ENCODE measurements around the gene TBL3.

- TF ChIP-seq ZNF580 (tag by site-specific recombination; IDR thresholded peaks at IDR 0.05), result no peak
- no peak for TF ChIP-seq HOXA7 (CRISPR knock-in tag; IDR thresholded peaks at IDR 0.05; ENCODE audit: borderline replicate concordance)
- no peak for TF ChIP-seq ZNF561 (tag by site-specific recombination; IDR thresholded peaks at IDR 0.05; ENCODE audit: borderline replicate concordance)
- TF ChIP-seq CTCF (tag by site-specific recombination; IDR thresholded peaks at IDR 0.05), result no peak
- no peak for TF ChIP-seq MYNN (tag by site-specific recombination; IDR thresholded peaks at IDR 0.05; ENCODE audit: borderline replicate concordance)
- no peak for TF ChIP-seq ZNF175 (tag by site-specific recombination; IDR thresholded peaks at IDR 0.05)
- no peak for TF ChIP-seq ZBTB7A (tag by site-specific recombination; IDR thresholded peaks at IDR 0.05; ENCODE audit: low read depth)
- TF ChIP-seq ZNF488 (tag by site-specific recombination; IDR thresholded peaks at IDR 0.05), result no peak
- no peak for TF ChIP-seq ZNF768 (tag by site-specific recombination; IDR thresholded peaks at IDR 0.05)
- TF ChIP-seq, protein P1, sequence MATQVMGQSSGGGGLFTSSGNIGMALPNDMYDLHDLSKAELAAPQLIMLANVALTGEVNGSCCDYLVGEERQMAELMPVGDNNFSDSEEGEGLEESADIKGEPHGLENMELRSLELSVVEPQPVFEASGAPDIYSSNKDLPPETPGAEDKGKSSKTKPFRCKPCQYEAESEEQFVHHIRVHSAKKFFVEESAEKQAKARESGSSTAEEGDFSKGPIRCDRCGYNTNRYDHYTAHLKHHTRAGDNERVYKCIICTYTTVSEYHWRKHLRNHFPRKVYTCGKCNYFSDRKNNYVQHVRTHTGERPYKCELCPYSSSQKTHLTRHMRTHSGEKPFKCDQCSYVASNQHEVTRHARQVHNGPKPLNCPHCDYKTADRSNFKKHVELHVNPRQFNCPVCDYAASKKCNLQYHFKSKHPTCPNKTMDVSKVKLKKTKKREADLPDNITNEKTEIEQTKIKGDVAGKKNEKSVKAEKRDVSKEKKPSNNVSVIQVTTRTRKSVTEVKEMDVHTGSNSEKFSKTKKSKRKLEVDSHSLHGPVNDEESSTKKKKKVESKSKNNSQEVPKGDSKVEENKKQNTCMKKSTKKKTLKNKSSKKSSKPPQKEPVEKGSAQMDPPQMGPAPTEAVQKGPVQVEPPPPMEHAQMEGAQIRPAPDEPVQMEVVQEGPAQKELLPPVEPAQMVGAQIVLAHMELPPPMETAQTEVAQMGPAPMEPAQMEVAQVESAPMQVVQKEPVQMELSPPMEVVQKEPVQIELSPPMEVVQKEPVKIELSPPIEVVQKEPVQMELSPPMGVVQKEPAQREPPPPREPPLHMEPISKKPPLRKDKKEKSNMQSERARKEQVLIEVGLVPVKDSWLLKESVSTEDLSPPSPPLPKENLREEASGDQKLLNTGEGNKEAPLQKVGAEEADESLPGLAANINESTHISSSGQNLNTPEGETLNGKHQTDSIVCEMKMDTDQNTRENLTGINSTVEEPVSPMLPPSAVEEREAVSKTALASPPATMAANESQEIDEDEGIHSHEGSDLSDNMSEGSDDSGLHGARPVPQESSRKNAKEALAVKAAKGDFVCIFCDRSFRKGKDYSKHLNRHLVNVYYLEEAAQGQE (tag by site-specific recombination; IDR thresholded peaks at IDR 0.05), result no peak
- TF ChIP-seq KLF10 (tag by site-specific recombination; IDR thresholded peaks at IDR 0.05), result no peak
These were observed 37.4 kb downstream of the TBL3 start for GRCh38 chr16:2009164-2009711.

Measured in HEK293 (cell line).